Neuron (in vitro differentiated cells): ENCODE data around the gene MSTO1.
"Not testable (repeated sequence)": the region's sequence is repeated elsewhere in the genome, so short reads cannot be mapped to it uniquely, and the experiment has no call there.

ENCODE experiments used
- H2AFZ ChIP-seq: one replicate; pipeline ENCODE4 v1.6.1; 2013; ENCODE audit warnings: low read depth, mild to moderate bottlenecking, inconsistent platforms, low read length, moderate library complexity
- H3K27me3 ChIP-seq: one replicate; pipeline ENCODE4 v1.6.1; 2013; ENCODE audit warnings: low read length; ENCODE audit not compliant: insufficient read depth
- H3K36me3 ChIP-seq: one replicate; pipeline ENCODE4 v1.6.1; 2013; ENCODE audit warnings: low read length; ENCODE audit not compliant: insufficient read depth
- H3K4me1 ChIP-seq: one replicate; pipeline ENCODE4 v1.6.1; 2013; ENCODE audit warnings: low read length; ENCODE audit not compliant: insufficient read depth
- H3K4me3 ChIP-seq: 2 replicates; pipeline ENCODE4 v1.5.1; 2013; ENCODE audit warnings: mild to moderate bottlenecking, low read length, moderate library complexity
- H3K9me3 ChIP-seq: one replicate; pipeline ENCODE4 v1.6.1; 2013; ENCODE audit warnings: low read length

Gene MSTO1

GRCh38 chr1:155595877-155596474 lies 14.0 kb upstream of the MSTO1 start:
- not testable (repeated sequence) for H3K27me3 ChIP-seq, H3K36me3 ChIP-seq, H3K9me3 ChIP-seq
- Histone ChIP-seq H3K4me3 (peak overlapping the region; percentile 16), H3K4me1 (peaks cover 24% of the 10 kb centered on the region), H2AFZ (peak overlapping the region; percentile 51)

- no peak overlapping the region for H3K4me3 ChIP-seq
- H3K36me3 ChIP-seq: no peaks in the 10 kb centered on the region
- H3K4me1 ChIP-seq: peaks cover 24% of the 10 kb centered on the region
- no peak overlapping the region for H2AFZ ChIP-seq
- H3K27me3 ChIP-seq: no peaks in the 10 kb centered on the region
- no peaks in the 10 kb centered on the region for H3K9me3 ChIP-seq
These were observed 13.2 kb upstream of the MSTO1 start for GRCh38 chr1:155596864-155597263.

- peaks cover 24% of the 10 kb centered on the region for H3K4me1 ChIP-seq
- no peaks in the 10 kb centered on the region for H3K36me3 ChIP-seq
- no peak overlapping the region for H2AFZ ChIP-seq
- no peak overlapping the region for H3K4me3 ChIP-seq
- no peaks in the 10 kb centered on the region for H3K9me3 ChIP-seq
- no peaks in the 10 kb centered on the region for H3K27me3 ChIP-seq
These were observed 11.1 kb upstream of the MSTO1 start for GRCh38 chr1:155598842-155599331.

- not testable (repeated sequence) for H3K4me3 ChIP-seq, H3K36me3 ChIP-seq, H2AFZ ChIP-seq, H3K27me3 ChIP-seq, H3K9me3 ChIP-seq
- H3K4me1 ChIP-seq: peaks cover 24% of the 10 kb centered on the region
These were observed 10.0 kb upstream of the MSTO1 start for GRCh38 chr1:155599828-155600572.

- no peak overlapping the region for H2AFZ ChIP-seq
- no peaks in the 10 kb centered on the region for H3K4me1 ChIP-seq
- H3K27me3 ChIP-seq: no peaks in the 10 kb centered on the region
- H3K9me3 ChIP-seq: no peaks in the 10 kb centered on the region
- peaks cover 8% of the 10 kb centered on the region for H3K36me3 ChIP-seq
- H3K4me3 ChIP-seq: no peak overlapping the region
These were observed 2.3 kb upstream of the MSTO1 start for GRCh38 chr1:155607708-155608107.

GRCh38 chr1:155608888-155609225 lies 1.2 kb upstream of the MSTO1 start:
- no peak overlapping the region for H2AFZ ChIP-seq
- H3K4me1 ChIP-seq: no peaks in the 10 kb centered on the region
- no peaks in the 10 kb centered on the region for H3K27me3 ChIP-seq
- no peak overlapping the region for H3K4me3 ChIP-seq
- H3K9me3 ChIP-seq: no peaks in the 10 kb centered on the region
- peaks cover 14% of the 10 kb centered on the region for H3K36me3 ChIP-seq

GRCh38 chr1:155610257-155610647 lies 234 bp downstream of the MSTO1 start:
- H2AFZ ChIP-seq, H3K4me1 ChIP-seq, H3K9me3 ChIP-seq, H3K27me3 ChIP-seq: not testable (repeated sequence)
- Histone ChIP-seq H3K4me3 (peak overlapping the region; percentile 55), H3K36me3 (peaks cover 16% of the 10 kb centered on the region)

GRCh38 chr1:155613226-155613625 lies 3.2 kb downstream of the MSTO1 start:
- H3K4me3 ChIP-seq, H3K4me1 ChIP-seq, H2AFZ ChIP-seq, H3K27me3 ChIP-seq, H3K9me3 ChIP-seq: not testable (repeated sequence)
- H3K36me3 ChIP-seq: peaks cover 16% of the 10 kb centered on the region

GRCh38 chr1:155622191-155622590 lies 12.2 kb downstream of the MSTO1 start:
- H3K4me3 ChIP-seq: no peak overlapping the region
- no peaks in the 10 kb centered on the region for H3K36me3 ChIP-seq
- no peaks in the 10 kb centered on the region for H3K27me3 ChIP-seq
- no peaks in the 10 kb centered on the region for H3K4me1 ChIP-seq
- no peak overlapping the region for H2AFZ ChIP-seq
- H3K9me3 ChIP-seq: no peaks in the 10 kb centered on the region

GRCh38 chr1:155623357-155623756 lies 13.3 kb downstream of the MSTO1 start:
- Histone ChIP-seq H3K9me3 (no peaks in the 10 kb centered on the region), H3K4me3 (no peak overlapping the region)

GRCh38 chr1:155626428-155626827 lies 16.4 kb downstream of the MSTO1 start:
- not testable (repeated sequence) for H3K9me3 ChIP-seq, H3K4me3 ChIP-seq, H3K4me1 ChIP-seq, H3K36me3 ChIP-seq, H2AFZ ChIP-seq, H3K27me3 ChIP-seq

More at GRCh38 chr1:155623357-155623756, 13.3 kb downstream of the MSTO1 start:
- Histone ChIP-seq H3K27me3 (no peaks in the 10 kb centered on the region), H3K4me1 (no peaks in the 10 kb centered on the region), H2AFZ (no peak overlapping the region), H3K36me3 (no peaks in the 10 kb centered on the region)

- Histone ChIP-seq H3K27me3 (no peaks in the 10 kb centered on the region), H3K4me1 (no peaks in the 10 kb centered on the region), H3K9me3 (peaks cover 6% of the 10 kb centered on the region), H3K4me3 (no peak overlapping the region), H2AFZ (no peak overlapping the region), H3K36me3 (no peaks in the 10 kb centered on the region)
These were observed 26.6 kb downstream of the MSTO1 start for GRCh38 chr1:155636397-155637153.

GRCh38 chr1:155640367-155640766 lies 30.3 kb downstream of the MSTO1 start:
- no peak overlapping the region for H2AFZ ChIP-seq
- H3K9me3 ChIP-seq: peaks cover 17% of the 10 kb centered on the region
- no peaks in the 10 kb centered on the region for H3K36me3 ChIP-seq
- H3K4me3 ChIP-seq: no peak overlapping the region
- H3K27me3 ChIP-seq: no peaks in the 10 kb centered on the region
- H3K4me1 ChIP-seq: no peaks in the 10 kb centered on the region
